GM19238 (cell line): ENCODE results near the gene COIL.
"Not testable (repeated sequence)": the region's sequence is repeated elsewhere in the genome, so short reads cannot be mapped to it uniquely, and the experiment has no call there.

ENCODE experiments used
- DNase-seq: peaks from one replicate; pipeline ENCODE4 v3.0.0; 2011; ENCODE audit warnings: low spot score; ENCODE audit not compliant: insufficient read length

COIL gene, protein sequence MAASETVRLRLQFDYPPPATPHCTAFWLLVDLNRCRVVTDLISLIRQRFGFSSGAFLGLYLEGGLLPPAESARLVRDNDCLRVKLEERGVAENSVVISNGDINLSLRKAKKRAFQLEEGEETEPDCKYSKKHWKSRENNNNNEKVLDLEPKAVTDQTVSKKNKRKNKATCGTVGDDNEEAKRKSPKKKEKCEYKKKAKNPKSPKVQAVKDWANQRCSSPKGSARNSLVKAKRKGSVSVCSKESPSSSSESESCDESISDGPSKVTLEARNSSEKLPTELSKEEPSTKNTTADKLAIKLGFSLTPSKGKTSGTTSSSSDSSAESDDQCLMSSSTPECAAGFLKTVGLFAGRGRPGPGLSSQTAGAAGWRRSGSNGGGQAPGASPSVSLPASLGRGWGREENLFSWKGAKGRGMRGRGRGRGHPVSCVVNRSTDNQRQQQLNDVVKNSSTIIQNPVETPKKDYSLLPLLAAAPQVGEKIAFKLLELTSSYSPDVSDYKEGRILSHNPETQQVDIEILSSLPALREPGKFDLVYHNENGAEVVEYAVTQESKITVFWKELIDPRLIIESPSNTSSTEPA

DNA sequence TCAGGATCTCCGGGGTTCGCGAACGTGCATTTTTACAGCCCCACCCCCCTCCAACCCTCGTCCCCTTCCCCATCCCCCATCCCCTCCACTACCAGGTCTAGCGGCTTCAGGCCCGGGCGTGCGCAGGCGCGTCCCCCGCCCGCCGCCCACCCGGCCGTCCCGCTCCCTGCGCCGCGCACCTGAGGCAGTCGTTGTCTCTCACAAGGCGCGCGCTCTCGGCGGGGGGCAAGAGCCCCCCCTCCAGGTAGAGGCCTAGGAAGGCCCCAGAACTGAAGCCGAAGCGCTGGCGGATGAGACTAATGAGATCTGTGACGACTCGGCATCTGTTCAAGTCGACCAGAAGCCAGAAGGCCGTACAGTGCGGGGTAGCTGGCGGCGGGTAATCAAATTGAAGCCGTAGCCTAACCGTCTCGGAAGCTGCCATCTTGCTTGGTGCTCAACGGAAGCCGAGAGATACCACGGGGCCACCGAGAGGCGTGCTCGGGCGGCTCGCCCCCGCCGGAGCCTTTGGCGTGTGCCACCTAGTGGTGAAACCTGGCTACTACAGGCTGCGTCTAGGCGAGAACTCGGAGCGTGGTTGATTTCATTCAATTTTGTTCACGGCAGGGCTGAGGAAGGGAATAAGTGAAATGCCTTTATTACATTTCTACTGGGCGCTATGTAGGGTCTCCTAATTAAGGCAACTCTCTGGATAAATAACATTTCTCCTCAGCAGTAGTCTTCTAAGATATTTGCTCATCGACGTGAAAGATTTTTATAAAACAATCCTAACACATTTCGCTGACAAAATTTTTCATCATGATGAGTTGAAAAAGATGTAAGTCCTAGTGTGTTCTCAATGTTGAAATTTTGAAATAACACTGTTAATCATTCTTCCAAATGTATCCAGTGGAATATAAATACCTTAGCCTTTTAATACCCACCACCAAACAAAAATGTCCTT, at the start of gene COIL:
Gene COIL, minus strand, starts transcription at position 455 of the 943 bp plus-strand sequence. Its CDS starts 31 bp downstream, at position 424.
- DNase-seq = peak; percentile 87

DNA sequence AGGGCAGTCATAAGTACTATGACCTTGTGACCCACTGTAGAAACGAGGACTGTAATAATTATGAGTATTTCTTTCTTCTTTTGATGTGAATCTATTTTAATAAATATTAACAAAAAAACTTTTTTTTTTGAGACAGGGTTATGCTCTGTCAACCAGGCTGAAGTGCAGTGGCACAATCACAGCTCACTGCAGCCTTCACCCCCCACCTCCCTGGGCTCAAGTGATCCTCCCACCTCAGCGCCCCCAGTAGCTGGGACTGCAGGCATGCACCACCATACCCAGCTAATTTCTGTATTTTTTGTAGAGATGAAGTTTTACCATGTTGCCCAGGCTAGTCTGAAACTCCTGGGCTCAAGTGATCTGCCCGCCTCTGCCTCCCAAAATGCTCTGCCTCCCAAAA, 49.6 kb upstream of the COIL start:
- no peak for DNase-seq

DNA sequence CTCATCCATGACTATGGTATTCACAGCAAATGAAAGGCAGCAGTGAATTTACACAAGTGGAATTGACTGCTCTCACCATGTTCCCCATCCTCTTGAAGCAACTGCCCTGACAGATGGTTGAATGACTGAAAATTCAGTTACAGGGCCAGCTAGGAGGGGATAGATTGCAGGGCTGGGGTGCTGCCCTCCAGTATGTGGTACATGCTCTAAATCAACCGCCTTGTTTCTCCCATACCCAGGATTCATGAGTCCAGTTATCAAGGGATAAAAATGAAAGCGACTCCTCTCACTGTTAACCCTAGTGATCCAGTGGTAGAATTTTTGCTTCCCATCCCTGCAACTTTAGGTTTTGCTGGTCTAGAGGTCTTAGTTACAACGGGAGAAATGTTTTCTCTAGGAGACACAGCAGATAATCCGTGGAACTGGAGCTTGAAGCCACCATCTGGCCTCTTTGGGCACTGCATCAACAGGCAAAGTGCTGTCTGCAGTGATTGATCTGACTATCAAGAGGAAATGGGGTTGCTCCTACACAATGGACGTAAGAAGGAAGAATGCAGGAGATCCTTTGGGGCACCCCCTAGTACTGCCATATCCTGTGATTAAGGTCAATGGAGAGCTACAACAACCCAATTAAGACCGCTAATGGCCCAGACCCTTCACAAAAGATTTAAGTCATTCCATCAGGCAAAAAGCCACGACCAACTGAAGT, 49.0 kb upstream of the COIL start:
- peak; percentile 48 for DNase-seq

DNA sequence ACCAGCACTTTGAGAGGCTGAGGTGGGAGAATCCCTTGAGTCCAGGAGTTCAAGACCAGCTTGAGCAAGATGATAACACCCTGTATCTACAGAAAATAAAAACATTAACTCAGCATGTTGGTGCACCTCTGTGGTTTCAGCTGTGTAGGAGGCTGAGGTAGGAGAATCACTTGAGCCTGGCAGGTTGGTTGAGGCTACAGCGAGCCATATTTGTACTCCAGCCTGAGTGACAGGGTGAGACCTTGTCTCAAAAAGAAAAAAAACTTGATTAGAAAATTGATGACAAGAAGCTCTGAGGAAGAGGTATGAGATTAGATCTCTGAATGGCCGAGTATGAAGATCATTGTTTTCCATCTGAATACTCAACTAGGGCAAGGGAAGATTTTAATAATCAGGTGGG, 48.1 kb upstream of the COIL start:
- DNase-seq = no peak

DNA sequence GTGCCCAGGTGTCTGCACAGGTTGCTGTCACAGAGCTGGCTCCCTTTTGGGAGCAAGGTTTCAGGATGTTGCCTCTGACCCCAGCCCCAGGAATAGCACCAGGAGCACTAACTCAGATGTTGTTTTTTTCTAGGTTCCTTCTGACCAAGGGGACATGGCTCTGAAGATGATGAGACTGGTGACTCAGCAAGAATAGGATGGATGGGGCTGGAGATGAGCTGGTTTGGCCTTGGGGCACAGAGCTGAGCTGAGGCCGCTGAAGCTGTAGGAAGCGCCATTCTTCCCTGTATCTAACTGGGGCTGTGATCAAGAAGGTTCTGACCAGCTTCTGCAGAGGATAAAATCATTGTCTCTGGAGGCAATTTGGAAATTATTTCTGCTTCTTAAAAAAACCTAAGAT, 45.2 kb upstream of the COIL start:
- no peak for DNase-seq

DNA sequence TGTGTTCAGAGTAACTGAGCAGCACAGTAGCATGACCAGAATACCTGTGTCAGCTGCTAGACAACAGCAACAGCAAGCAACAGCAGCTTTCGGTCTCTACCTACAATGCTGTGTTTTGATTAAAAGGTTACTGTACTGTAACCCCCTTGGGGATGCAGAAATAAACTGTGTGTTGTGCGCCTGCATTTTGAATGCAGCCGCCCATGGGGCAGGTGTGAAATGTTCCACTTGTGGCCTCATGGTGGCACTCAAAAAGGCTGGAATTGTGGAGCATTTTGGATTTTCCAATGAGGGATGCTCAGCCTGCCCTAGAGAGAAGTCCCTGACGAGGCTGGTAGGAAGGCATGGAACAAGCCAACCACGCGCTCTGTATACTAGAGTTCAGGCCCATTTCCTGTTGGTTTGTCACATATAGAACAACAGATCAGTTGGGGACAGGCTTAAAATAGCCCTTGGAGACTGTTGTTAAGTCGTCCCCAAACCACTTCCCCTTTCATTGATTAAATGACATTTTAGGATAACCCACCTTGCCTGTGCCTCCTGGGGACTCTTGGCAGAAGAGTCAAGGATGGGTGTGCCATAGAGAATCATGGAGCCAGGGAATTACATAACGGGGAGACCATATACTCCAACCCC, 44.2 kb upstream of the COIL start:
- peak; percentile 46 for DNase-seq

DNA sequence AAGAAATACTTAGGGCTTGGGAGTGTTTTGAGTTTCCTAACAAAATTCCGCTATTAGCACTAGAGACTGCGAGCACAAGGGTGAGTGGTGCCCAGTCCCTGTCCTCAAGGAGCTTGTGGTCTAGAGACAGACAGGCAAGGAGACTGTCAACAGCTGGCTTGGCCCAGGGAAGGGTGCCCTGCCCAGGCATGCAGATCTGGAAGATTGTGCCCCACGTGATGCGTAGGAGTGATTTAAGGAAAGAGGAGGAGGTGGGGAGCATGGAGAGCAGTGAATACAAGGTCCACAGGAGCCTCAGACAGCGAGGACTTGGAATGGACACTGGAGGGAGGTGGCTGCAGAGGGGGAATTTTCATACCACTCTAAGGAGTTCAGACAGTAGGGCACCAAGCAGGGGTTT, 42.1 kb upstream of the COIL start:
- no peak for DNase-seq

DNA sequence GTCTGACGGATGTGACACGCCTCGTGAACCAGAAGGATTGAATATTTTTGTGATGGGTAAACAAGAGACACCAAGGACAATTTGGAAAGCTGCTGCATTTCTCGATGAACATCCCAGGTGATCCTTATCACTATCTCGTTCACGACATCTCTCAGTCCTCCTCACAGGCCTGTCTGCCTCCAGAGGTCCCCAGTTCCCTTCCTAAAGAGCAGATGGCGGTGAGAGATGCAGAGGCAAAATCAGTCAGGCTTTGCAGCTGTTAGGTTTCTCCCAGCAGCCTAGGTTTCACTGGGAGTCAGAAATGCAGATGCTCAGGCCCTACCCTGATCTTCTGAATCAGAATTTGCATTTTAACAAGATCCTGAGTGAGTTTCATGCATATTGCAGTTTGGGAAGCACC, 40.7 kb upstream of the COIL start:
- DNase-seq = no peak

DNA sequence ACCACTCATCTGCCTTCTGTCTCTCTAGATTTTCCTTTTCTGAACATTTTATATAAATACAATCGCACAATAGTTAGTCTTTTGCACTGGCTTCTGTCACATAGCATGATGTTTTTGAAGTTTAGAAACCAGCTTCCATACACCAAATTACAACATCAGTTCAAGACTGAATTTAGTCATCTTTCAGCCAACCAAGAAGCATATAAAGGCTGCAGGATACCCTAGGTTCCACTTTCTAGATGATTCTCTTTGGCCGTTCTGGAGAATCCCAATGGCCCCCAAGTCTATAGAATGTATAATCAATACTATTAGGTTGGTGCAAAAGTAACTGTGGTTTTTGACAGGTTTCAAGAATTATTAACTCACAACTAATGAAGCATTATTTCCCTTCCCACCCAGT, 36.5 kb upstream of the COIL start:
- DNase-seq = no peak

DNA sequence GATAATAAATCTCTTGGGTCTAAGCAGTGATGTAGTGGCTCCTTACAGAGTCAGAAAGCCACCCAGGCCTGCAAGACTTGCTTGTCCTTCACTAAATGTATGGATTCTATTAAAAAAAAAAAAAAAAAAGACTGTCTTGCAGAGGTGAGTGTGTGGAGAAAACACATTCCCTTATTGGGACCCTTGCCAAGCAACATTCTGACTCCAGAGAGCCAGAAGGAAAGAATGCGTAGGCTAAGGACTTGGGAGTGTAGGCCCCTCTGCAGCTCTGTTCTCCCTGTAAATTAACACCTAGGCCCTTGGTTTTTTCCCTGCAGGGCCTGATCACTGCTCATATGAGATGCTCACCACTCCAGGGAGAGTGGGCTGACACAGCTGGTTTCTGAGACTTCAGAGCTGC, 34.9 kb upstream of the COIL start:
- DNase-seq = no peak

DNA sequence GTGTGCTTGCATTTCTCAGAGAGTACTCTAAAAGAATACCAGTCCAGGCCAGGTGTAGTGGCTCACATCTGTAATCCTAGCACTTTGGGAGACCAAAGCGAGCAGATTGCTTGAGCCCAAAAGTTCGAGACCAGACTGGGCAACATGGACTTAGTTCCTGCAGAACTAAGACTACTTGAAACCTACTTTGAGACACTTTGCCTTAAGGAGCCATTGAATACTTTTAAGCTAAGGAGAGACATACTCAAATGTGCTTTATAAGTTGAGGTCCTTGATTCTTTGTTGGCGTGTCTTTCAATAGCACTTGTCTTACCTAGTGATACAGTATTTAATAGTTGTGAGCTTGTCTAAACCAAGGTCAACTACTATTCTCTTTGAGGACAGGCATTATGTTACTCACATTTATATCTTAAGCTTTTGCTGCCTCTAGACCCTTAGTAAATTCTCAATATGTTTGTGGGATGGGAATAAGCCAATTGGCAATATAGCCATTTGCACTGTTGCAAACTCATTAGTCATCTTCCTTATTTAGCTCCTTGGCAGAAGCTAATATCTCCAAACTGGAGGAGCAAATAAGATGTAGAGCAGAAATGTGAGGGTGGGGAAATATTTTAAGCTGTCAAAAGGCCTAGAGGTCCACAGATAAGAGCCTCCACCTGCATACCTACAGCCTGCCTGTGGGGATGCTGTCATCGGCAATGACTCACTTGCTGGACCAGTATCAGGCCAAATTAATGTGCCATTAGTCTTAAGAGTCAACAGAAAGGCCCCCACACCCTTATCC, 33.4 kb upstream of the COIL start:
- no peak for DNase-seq

DNA sequence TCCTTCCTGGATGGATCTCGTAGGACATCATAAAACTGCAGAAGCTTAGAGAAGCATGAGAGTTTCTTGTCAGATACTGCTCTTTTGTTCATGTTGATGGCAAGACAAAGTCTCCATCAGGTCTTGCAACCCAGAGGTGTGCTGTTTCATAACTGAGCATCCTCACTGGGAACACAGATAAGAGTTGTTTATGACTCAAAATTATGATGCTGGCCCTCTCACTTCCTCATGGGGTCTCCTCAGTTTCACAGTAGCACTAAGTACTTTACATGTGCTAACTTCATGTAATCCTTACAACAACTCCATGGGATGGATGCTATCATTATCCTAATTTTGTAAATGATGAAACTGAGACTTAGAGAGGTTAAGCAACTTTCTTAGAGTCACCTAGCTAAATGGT, 31.5 kb upstream of the COIL start:
- DNase-seq = no peak

DNA sequence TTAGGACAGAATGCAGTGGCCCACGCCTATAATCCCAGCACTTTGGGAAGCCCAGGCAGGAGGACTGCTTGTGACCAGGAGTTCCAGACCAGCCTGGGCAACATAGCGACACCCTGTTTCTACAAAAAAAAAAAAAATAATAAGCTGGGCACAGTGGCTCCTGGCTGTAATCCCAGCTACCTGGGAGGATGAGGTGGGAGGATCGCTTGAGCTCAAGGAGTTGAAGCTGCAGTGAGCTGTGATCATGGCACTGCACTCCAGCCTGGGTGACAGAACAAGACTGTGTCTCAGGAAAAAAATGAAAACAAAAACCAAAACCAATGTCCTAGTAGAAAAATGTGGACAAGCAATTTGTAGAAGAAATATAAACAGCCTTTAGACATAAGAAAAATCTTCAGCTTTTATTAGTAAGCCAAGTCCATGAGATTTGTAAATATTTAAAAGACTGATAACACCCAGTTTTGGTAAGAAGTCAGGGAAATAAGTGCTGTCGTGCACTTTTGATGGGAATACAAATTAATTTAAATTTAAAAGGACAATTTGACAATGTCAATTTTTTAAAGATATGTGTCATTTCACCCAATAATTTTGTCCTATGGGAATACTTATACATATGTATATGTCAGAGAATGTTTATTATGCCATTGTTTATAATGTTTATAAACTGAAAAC, 28.2 kb upstream of the COIL start:
- no peak for DNase-seq

DNA sequence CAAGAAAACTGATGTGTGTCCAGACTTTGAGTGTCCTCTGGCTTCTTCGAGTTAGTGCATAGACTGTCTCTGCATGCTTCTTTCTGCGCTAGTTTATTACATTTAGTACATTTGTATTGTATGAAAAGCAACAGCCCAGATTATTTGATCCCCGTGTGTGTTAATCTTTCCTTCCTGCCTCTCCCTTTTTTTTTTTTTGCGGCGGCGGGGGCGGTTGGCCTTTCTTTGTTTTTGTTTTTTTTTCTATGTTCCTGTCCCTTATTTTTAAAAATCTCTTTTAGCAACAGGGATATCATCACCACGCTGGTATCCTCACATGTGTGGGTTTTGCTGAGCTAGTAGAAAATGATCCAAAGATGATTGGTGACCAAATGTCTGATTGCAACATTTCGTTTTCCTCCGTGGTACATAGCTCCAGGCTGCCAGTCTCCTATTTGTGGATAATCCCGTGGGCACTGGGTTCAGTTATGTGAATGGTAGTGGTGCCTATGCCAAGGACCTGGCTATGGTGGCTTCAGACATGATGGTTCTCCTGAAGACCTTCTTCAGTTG, 26.5 kb upstream of the COIL start:
- no peak for DNase-seq

DNA sequence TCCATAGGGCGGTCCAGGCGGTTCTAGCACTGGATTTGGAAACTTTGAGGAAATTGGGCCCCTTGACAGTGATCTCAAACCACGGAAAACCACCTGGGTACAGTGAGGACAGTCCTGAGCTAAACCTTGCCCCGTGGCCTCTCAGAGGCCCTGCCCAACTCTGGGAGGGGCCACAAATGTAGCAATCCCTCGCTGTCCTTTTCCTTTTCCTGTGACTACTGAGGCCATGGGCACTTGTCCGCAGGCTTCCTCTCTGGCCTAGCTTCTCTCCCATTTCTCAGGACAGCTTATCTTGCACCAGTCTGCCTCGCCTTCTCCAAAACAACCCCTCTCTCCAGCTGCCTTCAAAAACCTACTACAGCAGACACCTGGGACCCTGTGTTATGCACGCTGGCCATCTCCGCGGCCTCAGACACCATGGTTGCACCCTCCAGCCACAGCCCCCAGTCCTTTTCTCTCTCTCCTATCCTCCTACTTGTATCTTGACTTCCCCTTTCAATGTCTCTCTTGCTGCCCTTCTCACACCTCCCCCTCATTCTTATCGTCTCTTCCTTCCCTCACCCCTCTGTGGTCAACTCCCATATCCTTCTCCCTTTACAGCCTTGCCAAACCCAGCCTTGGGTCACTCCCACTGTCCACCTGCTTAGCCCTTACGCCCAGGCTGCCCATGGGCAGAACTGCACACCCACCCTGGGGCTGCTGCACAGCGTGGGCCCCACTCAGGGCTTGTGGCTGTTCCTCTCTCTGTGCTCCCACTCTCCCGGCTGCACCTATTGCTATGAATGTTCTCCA, 24.7 kb upstream of the COIL start:
- DNase-seq = no peak

DNA sequence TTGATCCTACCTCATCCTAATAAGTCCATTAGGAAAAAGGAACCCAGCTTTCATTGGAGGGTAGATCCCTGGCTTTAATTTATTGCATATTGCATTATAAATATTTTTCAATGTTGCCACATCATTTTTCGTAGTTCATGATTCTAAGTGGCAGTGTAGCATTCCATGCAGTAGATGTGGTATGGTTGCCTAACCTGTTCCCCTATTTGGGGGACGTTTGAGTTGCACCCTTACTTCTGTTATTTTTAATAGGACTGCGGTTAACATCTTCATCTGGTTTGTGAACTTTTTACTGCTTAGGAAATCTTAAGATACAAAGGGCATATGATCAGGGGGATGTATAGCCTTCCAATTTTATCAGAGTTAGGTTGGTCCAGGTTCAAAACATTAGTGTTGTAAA, 22.5 kb upstream of the COIL start:
- no peak for DNase-seq

DNA sequence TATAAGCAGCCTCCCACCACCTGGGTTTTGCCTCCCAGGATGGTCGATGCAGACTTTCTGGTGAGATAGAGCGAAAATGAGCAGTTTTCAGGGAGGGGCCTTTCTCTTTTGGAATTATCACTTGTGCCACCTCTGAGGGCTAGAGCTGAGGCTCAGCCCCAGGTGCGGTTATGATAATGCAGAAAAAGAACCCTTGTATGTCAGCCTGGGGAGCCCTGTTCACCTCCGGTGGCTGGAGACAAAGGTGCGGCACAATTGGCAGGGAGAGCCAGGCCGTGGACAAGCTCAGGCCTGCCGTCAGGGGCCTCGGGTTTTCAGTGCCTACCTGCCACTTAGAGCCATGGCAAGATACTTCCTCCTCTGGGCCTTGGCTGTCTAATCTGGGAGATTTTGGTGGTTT, 21.5 kb upstream of the COIL start:
- no peak for DNase-seq

DNA sequence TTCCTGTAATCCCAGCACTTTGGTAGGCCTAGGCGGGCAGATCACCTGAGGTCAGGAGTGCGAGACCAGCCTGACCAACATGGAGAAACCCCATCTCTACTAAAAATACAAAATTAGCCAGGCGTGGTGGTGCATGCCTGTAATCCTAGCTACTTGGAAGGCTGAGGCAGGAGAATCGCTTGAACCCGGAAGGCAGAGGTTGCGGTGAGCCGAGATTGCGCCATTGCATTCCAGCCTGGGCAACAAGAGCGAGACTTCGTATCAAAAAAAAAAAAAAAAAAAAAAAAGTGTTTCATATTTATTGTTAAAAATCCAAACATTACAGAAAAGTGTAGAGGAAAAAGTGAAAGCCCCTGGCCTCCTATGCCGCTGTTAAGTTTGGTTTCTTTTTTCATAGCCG, 19.7 kb upstream of the COIL start:
- DNase-seq = not testable (repeated sequence)

DNA sequence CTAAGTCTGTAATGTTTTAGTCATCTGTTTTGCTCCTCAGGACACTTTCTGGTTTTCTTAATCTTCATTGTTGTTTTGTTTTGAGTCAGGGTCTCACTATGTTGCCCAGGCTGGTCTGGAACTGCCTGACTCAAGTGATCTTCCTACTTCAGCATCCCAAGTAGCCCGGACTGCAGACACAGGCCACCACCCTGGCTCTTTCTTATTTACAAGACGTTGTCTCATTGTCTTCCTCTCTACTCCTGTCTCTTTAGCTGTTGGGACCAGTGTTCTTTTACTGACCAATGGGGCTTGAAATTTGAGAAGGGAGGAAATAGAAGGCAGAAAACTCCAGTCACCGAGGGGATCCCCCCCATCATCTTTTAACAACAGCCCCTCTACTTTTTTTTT, 18.2 kb upstream of the COIL start:
- no peak for DNase-seq
